ENCODE results near the gene PDCD1. TPM values are rescaled to one million over a fixed set of nuclear protein-coding genes. Genes with fewer than 3 reads are reported as not detected.
"Not testable (repeated sequence)": the region's sequence is repeated elsewhere in the genome, so short reads cannot be mapped to it uniquely, and the experiment has no call there.

PDCD1 gene
- total RNA-seq, 1 donor = not detected

DNA sequence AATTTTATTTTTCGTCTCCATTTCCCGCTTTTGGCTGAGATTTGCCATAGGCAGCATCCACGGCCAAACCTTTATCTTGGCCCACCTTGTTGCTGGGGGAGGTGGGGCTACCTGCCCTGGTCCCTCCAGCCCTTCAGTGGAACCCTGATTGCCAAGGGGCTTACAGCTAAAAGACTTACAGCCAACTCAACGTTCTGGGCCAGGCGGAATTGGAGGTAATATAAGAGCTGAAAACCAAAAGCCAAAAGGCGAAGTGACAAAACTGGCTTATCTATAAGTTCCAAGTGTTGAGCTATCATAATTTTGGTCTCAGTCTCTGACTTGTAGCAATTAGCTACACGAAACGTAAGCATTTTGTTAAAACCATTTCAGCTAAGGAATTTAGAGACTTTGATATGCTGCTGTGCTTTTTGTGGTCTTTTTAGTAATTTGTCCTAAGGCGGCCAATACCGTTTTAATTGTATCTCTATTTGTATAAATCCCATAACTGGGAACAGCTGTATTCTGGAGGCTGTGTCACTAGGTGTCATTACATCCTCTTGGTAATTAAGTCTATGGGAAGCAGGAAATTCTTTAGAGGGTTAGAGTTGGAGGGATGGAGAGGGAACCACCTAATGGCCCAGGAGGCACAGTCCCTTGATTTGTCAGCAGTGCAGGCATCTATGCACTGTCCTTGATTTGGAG lies 24.0 kb downstream of the PDCD1 start:
- no peak overlapping the region for H3K4me2 ChIP-seq (ENCODE audit: insufficient read depth, low read length)
- H3K27ac ChIP-seq (ENCODE audit: low read depth, low read length) = no peak overlapping the region
- H3K27me3 ChIP-seq (ENCODE audit: insufficient read depth, low read length) = peaks cover 37% of the 10 kb centered on the region
- no peak overlapping the region for H3K4me3 ChIP-seq (ENCODE audit: insufficient read depth, low read length)
- no peaks in the 10 kb centered on the region for H3K9me3 ChIP-seq (ENCODE audit: low read depth, low read length)
- H3K79me2 ChIP-seq (ENCODE audit: insufficient read depth, low read length) = no peaks in the 10 kb centered on the region
- H2AFZ ChIP-seq (ENCODE audit: low read length) = no peak overlapping the region
- H3K36me3 ChIP-seq (ENCODE audit: insufficient read depth, low read length) = no peaks in the 10 kb centered on the region
- H3K4me1 ChIP-seq (ENCODE audit: insufficient read depth, low read length) = peaks cover 11% of the 10 kb centered on the region
- TF ChIP-seq CTCF (IDR thresholded peaks at IDR 0.05; ENCODE audit: extremely low read depth, low read depth, low read length) = no peak
- DNase-seq (ENCODE audit: insufficient read length, low spot score, missing footprints) = no peak
- H4K20me1 ChIP-seq (ENCODE audit: insufficient read depth, low read length) = no peaks in the 10 kb centered on the region

- H3K36me3 ChIP-seq (ENCODE audit: insufficient read depth, low read length); DNase-seq (ENCODE audit: insufficient read length, low spot score, missing footprints); H3K9me3 ChIP-seq (ENCODE audit: low read depth, low read length); H4K20me1 ChIP-seq (ENCODE audit: insufficient read depth, low read length); H2AFZ ChIP-seq (ENCODE audit: low read length); H3K79me2 ChIP-seq (ENCODE audit: insufficient read depth, low read length): not testable (repeated sequence)
- H3K4me2 ChIP-seq (ENCODE audit: insufficient read depth, low read length) = peak overlapping the region; percentile 79
- peaks cover 11% of the 10 kb centered on the region for H3K4me1 ChIP-seq (ENCODE audit: insufficient read depth, low read length)
- peak overlapping the region; percentile 28 for H3K4me3 ChIP-seq (ENCODE audit: insufficient read depth, low read length)
- peaks cover 34% of the 10 kb centered on the region for H3K27me3 ChIP-seq (ENCODE audit: insufficient read depth, low read length)
- H3K27ac ChIP-seq (ENCODE audit: low read depth, low read length) = peak overlapping the region; percentile 34
These were observed 24.8 kb downstream of the PDCD1 start for GRCh38 chr2:241833756-241834526.

DNA sequence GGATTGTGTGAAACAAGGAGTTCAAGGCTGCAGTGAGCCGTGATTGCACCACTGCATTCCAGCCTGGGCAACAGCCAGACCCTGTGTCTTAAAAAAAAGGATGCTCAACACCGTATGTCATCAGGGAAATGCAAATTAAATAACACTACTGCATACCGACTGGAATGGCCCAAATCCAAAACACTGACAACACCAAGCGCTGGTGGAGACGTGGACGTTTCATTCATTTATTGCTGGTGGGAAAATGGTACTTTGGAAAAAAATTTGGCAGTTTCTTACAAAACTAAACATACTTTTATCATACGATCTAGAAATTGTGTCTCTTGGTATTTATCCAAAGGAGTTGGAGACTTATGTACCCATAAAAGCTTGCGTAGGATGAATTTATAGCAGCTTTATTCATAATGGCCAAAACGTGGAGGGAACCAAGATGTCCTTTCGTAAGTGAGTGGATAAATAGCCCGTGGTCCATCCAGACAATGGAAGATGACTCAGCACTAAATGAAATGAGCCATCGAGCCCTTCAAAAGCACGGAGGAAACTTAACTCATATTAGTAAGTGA lies 25.5 kb downstream of the PDCD1 start:
- H4K20me1 ChIP-seq (ENCODE audit: insufficient read depth, low read length) = no peaks in the 10 kb centered on the region
- no peaks in the 10 kb centered on the region for H3K36me3 ChIP-seq (ENCODE audit: insufficient read depth, low read length)
- peaks cover 27% of the 10 kb centered on the region for H3K27me3 ChIP-seq (ENCODE audit: insufficient read depth, low read length)
- TF ChIP-seq CTCF (IDR thresholded peaks at IDR 0.05; ENCODE audit: extremely low read depth, low read depth, low read length) = no peak
- H3K9me3 ChIP-seq (ENCODE audit: low read depth, low read length) = no peaks in the 10 kb centered on the region
- H3K4me3 ChIP-seq (ENCODE audit: insufficient read depth, low read length) = no peak overlapping the region
- H3K4me2 ChIP-seq (ENCODE audit: insufficient read depth, low read length) = peak overlapping the region; percentile 79
- H3K27ac ChIP-seq (ENCODE audit: low read depth, low read length) = peak overlapping the region; percentile 34
- peaks cover 11% of the 10 kb centered on the region for H3K4me1 ChIP-seq (ENCODE audit: insufficient read depth, low read length)
- peak; percentile 60 for DNase-seq (ENCODE audit: insufficient read length, low spot score, missing footprints)
- no peaks in the 10 kb centered on the region for H3K79me2 ChIP-seq (ENCODE audit: insufficient read depth, low read length)
- no peak overlapping the region for H2AFZ ChIP-seq (ENCODE audit: low read length)

DNA sequence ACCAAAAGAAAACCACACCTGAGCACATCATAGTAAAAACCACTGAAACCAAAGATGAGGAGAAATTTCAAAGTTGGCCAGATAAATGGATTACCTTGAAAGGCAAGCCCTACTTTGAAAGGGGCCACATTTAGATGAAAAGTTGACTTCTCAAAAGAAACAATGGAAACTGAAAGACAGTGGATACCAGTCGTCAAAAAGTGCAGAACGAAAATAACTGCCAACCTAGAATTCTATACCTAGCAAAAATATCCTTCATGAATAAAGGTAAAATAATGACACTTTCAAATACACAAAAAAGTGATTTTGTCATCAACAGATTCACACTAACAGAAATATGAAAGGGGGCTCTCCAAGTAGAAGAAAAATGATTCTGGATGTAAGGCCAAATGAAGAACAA lies 31.3 kb downstream of the PDCD1 start:
- Histone ChIP-seq H3K27me3 (ENCODE audit: insufficient read depth, low read length) (peaks cover 12% of the 10 kb centered on the region), H3K79me2 (ENCODE audit: insufficient read depth, low read length) (no peaks in the 10 kb centered on the region), H3K27ac (ENCODE audit: low read depth, low read length) (no peak overlapping the region), H3K4me3 (ENCODE audit: insufficient read depth, low read length) (no peak overlapping the region), H3K36me3 (ENCODE audit: insufficient read depth, low read length) (no peaks in the 10 kb centered on the region), H4K20me1 (ENCODE audit: insufficient read depth, low read length) (no peaks in the 10 kb centered on the region), H2AFZ (ENCODE audit: low read length) (no peak overlapping the region), H3K9me3 (ENCODE audit: low read depth, low read length) (no peaks in the 10 kb centered on the region), H3K4me2 (ENCODE audit: insufficient read depth, low read length) (no peak overlapping the region), H3K4me1 (ENCODE audit: insufficient read depth, low read length) (no peaks in the 10 kb centered on the region)
- TF ChIP-seq CTCF (IDR thresholded peaks at IDR 0.05; ENCODE audit: extremely low read depth, low read depth, low read length) = no peak
- DNase-seq (ENCODE audit: insufficient read length, low spot score, missing footprints) = no peak

DNA sequence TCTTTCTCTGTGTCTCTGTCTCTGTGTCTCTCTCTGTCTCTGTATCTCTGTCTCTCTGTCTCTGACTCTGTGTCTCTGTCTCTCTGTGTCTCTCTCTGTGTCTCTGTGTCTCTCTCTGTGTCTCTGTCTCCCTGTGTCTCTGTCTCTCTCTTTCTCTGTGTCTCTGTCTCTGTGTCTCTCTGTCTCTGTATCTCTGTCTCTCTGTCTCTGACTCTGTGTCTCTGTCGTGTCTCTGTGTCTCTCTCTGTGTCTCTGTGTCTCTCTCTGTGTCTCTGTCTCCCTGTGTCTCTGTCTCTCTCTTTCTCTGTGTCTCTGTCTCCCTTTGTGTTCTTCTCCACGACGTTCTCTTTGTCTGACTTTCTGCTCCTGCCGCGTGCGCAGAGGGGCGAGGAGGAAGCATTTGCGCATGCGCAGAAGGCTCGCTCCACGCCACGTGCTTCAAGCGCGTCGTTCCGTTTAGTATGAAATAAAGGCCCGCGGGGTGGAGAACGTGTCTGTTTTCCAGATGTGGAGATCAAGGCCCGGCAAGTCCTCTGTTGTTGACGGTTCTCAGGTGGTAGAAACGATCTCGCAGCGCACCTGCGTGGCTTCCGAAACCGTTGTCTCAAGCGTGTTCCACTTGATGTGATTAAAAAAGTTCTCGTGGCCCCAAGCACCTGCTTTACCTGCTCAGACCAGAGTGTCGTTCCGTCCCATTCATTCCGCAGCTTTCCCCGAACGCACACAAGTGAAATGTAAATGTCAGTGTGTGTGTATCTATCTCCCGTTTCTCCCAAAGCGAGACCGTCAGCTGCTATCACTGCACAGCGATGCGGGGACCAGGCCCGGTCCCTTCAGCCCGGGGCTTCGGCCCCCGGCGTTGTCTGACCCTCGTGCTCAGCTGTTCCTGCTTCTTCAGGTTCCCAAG lies 34.9 kb downstream of the PDCD1 start:
- H3K79me2 ChIP-seq (ENCODE audit: insufficient read depth, low read length); H3K9me3 ChIP-seq (ENCODE audit: low read depth, low read length); H3K4me1 ChIP-seq (ENCODE audit: insufficient read depth, low read length); H4K20me1 ChIP-seq (ENCODE audit: insufficient read depth, low read length); H3K27ac ChIP-seq (ENCODE audit: low read depth, low read length); H2AFZ ChIP-seq (ENCODE audit: low read length); H3K36me3 ChIP-seq (ENCODE audit: insufficient read depth, low read length); H3K4me2 ChIP-seq (ENCODE audit: insufficient read depth, low read length); H3K27me3 ChIP-seq (ENCODE audit: insufficient read depth, low read length); H3K4me3 ChIP-seq (ENCODE audit: insufficient read depth, low read length): not testable (repeated sequence)
- peak; percentile 75 for DNase-seq (ENCODE audit: insufficient read length, low spot score, missing footprints)
